SH-SY5Y (cell line): ENCODE data around the gene AP3B1.

Experiments
- GATA2 ChIP-seq: IDR thresholded peaks from 2 replicates; pipeline ENCODE4 v1.6.1; 2011; ENCODE audit warnings: mild to moderate bottlenecking, low read depth, low read length
- GATA3 ChIP-seq: IDR thresholded peaks from 2 replicates; pipeline ENCODE4 v1.6.1; 2011; ENCODE audit warnings: low read depth, mild to moderate bottlenecking, low read length, moderate library complexity

DNA sequence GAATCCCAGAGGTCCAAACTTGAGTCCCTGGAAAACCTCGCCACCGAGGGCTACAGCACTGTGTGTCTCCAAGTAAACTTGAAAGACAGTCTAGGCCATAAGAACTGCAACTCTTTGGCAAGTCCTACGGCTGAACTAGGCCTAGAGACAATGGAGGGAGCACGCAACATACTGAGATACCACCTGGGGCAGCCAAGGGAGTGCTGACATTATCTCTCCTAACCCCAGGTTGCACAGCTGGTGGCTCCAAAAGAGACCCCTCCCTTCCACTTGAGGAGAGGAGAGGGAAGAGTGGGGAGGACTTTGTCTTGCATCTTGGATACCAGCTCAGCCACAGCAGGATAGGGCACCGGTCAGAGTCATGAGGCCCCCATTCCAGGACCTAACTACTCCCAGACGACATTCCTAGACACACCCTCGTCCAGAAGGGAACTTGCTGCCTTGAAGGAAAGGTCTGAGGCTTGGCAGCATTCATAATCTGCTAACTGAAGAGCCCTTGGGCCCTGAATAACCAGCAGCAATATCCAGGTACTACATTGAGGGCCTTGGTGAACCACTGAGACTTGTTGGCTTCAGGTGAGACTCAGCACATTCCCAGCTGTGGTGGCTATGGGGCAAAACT lies 42.7 kb downstream of the AP3B1 start:
- TF ChIP-seq GATA3 (no peak), GATA2 (no peak)
